ENCODE measurements around the gene TAF3.

Gene TAF3

DNA sequence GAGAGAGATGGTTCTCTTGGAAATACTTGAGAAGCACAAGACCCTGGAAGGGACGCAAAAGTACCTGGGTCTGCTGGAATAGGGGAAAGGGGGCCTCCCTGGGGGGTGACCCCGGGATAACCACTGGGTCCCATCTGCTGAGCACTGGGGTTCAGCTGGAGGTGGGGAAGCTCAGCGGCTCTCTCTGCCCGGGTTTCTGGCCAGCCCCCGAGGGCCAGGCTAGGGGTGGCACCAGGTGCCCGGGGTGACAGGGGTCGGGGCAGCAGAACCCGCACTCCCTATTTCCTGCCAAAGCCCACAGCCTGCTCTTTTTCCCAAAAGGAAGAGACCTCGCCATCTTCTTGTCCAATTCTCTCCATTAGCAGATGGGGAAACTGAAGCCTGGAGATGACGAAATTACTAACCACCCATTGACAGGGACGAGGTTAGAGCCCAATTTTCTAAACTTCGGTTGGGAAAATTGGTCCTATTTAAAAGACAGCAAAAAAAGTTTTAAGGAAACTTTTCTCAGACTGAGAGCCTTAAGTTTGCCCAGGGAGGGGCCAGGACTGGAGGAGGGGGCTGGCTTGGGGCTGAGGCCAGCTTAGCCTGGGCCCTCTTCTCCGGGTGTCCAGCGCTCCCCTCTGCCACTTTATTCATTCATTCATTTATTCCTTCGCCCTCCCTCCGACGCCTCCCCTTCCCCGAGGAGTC, 218.3 kb downstream of the TAF3 start:
- peaks cover 0 to 39% of the 10 kb centered on the region in 2 donors for H3K4me1 ChIP-seq (ENCODE audit: control insufficient read depth in 1 of 2, insufficient read depth in 2 of 2, low read length in 2 of 2)
- no peaks in the 10 kb centered on the region for H3K36me3 ChIP-seq (ENCODE audit: control insufficient read depth in 1 of 2, insufficient read depth in 2 of 2, low read length in 2 of 2)
- peaks cover 3 to 4% of the 10 kb centered on the region in 2 donors for H3K9me3 ChIP-seq (ENCODE audit: control insufficient read depth in 1 of 2, low read length in 2 of 2)
- peaks cover 69% of the 10 kb centered on the region for H3K27me3 ChIP-seq (ENCODE audit: low read depth, low read length)
- no peak overlapping the region for H3K27ac ChIP-seq (ENCODE audit: low read length)
- no peak overlapping the region for H3K4me3 ChIP-seq (ENCODE audit: low read depth in 1 of 2, low read length in 2 of 2)

DNA sequence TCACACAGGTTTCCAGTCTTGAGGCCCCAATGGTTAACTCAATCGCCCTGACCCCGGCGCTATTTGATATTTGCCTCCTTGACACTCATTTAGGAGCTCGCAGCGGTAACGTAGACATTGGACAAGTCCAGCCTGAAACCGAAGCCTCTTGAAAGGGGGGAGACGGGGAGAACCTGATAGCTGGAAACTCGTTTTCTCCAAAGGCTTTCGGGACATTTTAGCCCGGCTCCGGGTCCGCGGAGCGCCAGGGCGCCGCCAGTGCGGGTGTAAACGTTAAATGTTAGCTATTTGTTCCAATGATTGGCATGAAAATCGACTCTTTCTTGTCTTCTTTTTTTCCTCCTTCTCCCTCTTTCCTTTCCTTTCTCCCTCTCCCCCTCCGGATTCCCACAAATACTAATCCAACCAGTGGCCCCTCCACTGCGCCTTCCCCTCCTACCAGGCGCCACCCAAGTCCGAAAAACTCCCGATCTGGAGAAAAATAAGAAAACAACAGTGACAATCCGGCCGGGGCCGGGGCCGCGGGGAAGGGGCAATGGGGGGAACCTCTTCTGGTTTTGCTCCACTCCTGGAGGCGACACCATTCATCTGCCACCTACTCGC, 219.0 kb downstream of the TAF3 start:
- Histone ChIP-seq H3K9me3 (ENCODE audit: control insufficient read depth in 1 of 2, low read length in 2 of 2) (peaks cover 3 to 4% of the 10 kb centered on the region in 2 donors), H3K27me3 (ENCODE audit: low read depth, low read length) (peaks cover 72% of the 10 kb centered on the region), H3K27ac (ENCODE audit: low read length) (no peak overlapping the region), H3K36me3 (ENCODE audit: control insufficient read depth in 1 of 2, insufficient read depth in 2 of 2, low read length in 2 of 2) (no peaks in the 10 kb centered on the region), H3K4me3 (ENCODE audit: low read depth in 1 of 2, low read length in 2 of 2) (no peak overlapping the region), H3K4me1 (ENCODE audit: control insufficient read depth in 1 of 2, insufficient read depth in 2 of 2, low read length in 2 of 2) (peaks cover 0 to 39% of the 10 kb centered on the region in 2 donors)

GRCh38 chr10:8037941-8038894, 219.9 kb downstream of the TAF3 start:
- peaks cover 0 to 43% of the 10 kb centered on the region in 2 donors for H3K4me1 ChIP-seq (ENCODE audit: control insufficient read depth in 1 of 2, insufficient read depth in 2 of 2, low read length in 2 of 2)
- H3K4me3 ChIP-seq (ENCODE audit: low read depth in 1 of 2, low read length in 2 of 2), result no peak overlapping the region
- peaks cover 79% of the 10 kb centered on the region for H3K27me3 ChIP-seq (ENCODE audit: low read depth, low read length)
- peaks cover 3 to 4% of the 10 kb centered on the region in 2 donors for H3K9me3 ChIP-seq (ENCODE audit: control insufficient read depth in 1 of 2, low read length in 2 of 2)
- H3K36me3 ChIP-seq (ENCODE audit: control insufficient read depth in 1 of 2, insufficient read depth in 2 of 2, low read length in 2 of 2), result no peaks in the 10 kb centered on the region
- H3K27ac ChIP-seq (ENCODE audit: low read length), result no peak overlapping the region

GRCh38 chr10:8039321-8039881, 221.1 kb downstream of the TAF3 start:
- Histone ChIP-seq H3K4me3 (ENCODE audit: low read depth in 1 of 2, low read length in 2 of 2) (no peak overlapping the region), H3K4me1 (ENCODE audit: control insufficient read depth in 1 of 2, insufficient read depth in 2 of 2, low read length in 2 of 2) (peaks cover 0 to 44% of the 10 kb centered on the region in 2 donors)

GRCh38 chr10:8040651-8041050, 222.3 kb downstream of the TAF3 start:
- H3K36me3 ChIP-seq (ENCODE audit: control insufficient read depth in 1 of 2, insufficient read depth in 2 of 2, low read length in 2 of 2), result no peaks in the 10 kb centered on the region
- peaks cover 82% of the 10 kb centered on the region for H3K27me3 ChIP-seq (ENCODE audit: low read depth, low read length)
- H3K4me1 ChIP-seq (ENCODE audit: control insufficient read depth in 1 of 2, insufficient read depth in 2 of 2, low read length in 2 of 2), result peaks cover 0 to 44% of the 10 kb centered on the region in 2 donors
- no peak overlapping the region for H3K27ac ChIP-seq (ENCODE audit: low read length)
- peaks cover 3 to 4% of the 10 kb centered on the region in 2 donors for H3K9me3 ChIP-seq (ENCODE audit: control insufficient read depth in 1 of 2, low read length in 2 of 2)
- H3K4me3 ChIP-seq (ENCODE audit: low read depth in 1 of 2, low read length in 2 of 2), result no peak overlapping the region

More at GRCh38 chr10:8039321-8039881, 221.1 kb downstream of the TAF3 start:
- peaks cover 78% of the 10 kb centered on the region for H3K27me3 ChIP-seq (ENCODE audit: low read depth, low read length)
- no peak overlapping the region for H3K27ac ChIP-seq (ENCODE audit: low read length)
- no peaks in the 10 kb centered on the region for H3K36me3 ChIP-seq (ENCODE audit: control insufficient read depth in 1 of 2, insufficient read depth in 2 of 2, low read length in 2 of 2)
- peaks cover 3 to 4% of the 10 kb centered on the region in 2 donors for H3K9me3 ChIP-seq (ENCODE audit: control insufficient read depth in 1 of 2, low read length in 2 of 2)

DNA sequence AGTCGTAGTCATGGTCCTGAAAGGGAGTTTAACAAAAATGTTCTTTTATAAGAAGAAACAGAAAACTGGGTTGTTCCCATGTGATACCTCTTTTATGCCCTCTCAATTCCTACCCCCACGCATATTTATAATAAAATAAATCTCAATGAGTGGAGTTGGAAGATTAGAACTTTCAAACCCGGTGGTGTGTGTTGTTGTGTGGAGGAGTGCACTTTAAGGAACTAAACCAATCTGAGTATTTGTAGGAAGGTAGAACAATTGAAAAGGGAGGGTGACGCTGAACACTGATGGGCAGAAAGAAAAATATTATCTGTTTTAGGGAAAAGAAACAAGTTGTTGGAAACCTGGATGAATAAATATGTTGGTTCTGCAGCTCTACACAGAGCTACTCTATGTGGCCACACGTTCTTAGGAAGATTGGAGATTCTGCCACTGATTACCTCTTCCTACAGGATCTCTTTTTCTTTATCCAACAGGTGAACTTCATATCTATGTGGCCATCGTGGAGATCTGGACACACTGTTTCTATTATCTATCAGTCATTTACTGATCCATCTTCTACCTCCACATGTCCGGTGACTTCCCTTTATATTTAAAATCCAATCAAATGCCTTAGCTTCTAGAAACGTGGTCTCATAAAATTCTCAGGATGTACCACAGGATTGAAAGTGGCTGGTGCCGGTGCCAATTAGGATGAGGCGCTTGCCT, 223.1 kb downstream of the TAF3 start:
- peaks cover 0 to 39% of the 10 kb centered on the region in 2 donors for H3K4me1 ChIP-seq (ENCODE audit: control insufficient read depth in 1 of 2, insufficient read depth in 2 of 2, low read length in 2 of 2)
- no peak overlapping the region for H3K4me3 ChIP-seq (ENCODE audit: low read depth in 1 of 2, low read length in 2 of 2)
- peaks cover 84% of the 10 kb centered on the region for H3K27me3 ChIP-seq (ENCODE audit: low read depth, low read length)
- peaks cover 3 to 4% of the 10 kb centered on the region in 2 donors for H3K9me3 ChIP-seq (ENCODE audit: control insufficient read depth in 1 of 2, low read length in 2 of 2)
- H3K27ac ChIP-seq (ENCODE audit: low read length), result no peak overlapping the region
- no peaks in the 10 kb centered on the region for H3K36me3 ChIP-seq (ENCODE audit: control insufficient read depth in 1 of 2, insufficient read depth in 2 of 2, low read length in 2 of 2)

- no peaks in the 10 kb centered on the region for H3K36me3 ChIP-seq (ENCODE audit: control insufficient read depth in 1 of 2, insufficient read depth in 2 of 2, low read length in 2 of 2)
- peaks cover 83% of the 10 kb centered on the region for H3K27me3 ChIP-seq (ENCODE audit: low read depth, low read length)
Observed at GRCh38 chr10:8041992-8042720, 223.9 kb downstream of the TAF3 start.

GRCh38 chr10:8042721-8043568, 224.6 kb downstream of the TAF3 start:
- Histone ChIP-seq H3K27ac (ENCODE audit: low read length) (no peak overlapping the region), H3K4me3 (ENCODE audit: low read depth in 1 of 2, low read length in 2 of 2) (no peak overlapping the region), H3K27me3 (ENCODE audit: low read depth, low read length) (peaks cover 85% of the 10 kb centered on the region), H3K4me1 (ENCODE audit: control insufficient read depth in 1 of 2, insufficient read depth in 2 of 2, low read length in 2 of 2) (peaks cover 0 to 29% of the 10 kb centered on the region in 2 donors), H3K9me3 (ENCODE audit: control insufficient read depth in 1 of 2, low read length in 2 of 2) (peaks cover 3 to 4% of the 10 kb centered on the region in 2 donors), H3K36me3 (ENCODE audit: control insufficient read depth in 1 of 2, insufficient read depth in 2 of 2, low read length in 2 of 2) (no peaks in the 10 kb centered on the region)

More at GRCh38 chr10:8041992-8042720, 223.9 kb downstream of the TAF3 start:
- H3K9me3 ChIP-seq (ENCODE audit: control insufficient read depth in 1 of 2, low read length in 2 of 2), result peaks cover 3 to 4% of the 10 kb centered on the region in 2 donors
- H3K27ac ChIP-seq (ENCODE audit: low read length), result no peak overlapping the region
- no peak overlapping the region for H3K4me3 ChIP-seq (ENCODE audit: low read depth in 1 of 2, low read length in 2 of 2)
- H3K4me1 ChIP-seq (ENCODE audit: control insufficient read depth in 1 of 2, insufficient read depth in 2 of 2, low read length in 2 of 2), result peaks cover 0 to 34% of the 10 kb centered on the region in 2 donors

- peaks cover 3 to 4% of the 10 kb centered on the region in 2 donors for H3K9me3 ChIP-seq (ENCODE audit: control insufficient read depth in 1 of 2, low read length in 2 of 2)
- H3K4me3 ChIP-seq (ENCODE audit: low read depth in 1 of 2, low read length in 2 of 2), result no peak overlapping the region
- H3K27me3 ChIP-seq (ENCODE audit: low read depth, low read length), result peaks cover 84% of the 10 kb centered on the region
- H3K36me3 ChIP-seq (ENCODE audit: control insufficient read depth in 1 of 2, insufficient read depth in 2 of 2, low read length in 2 of 2), result no peaks in the 10 kb centered on the region
- H3K27ac ChIP-seq (ENCODE audit: low read length), result no peak overlapping the region
- peaks cover 0 to 36% of the 10 kb centered on the region in 2 donors for H3K4me1 ChIP-seq (ENCODE audit: control insufficient read depth in 1 of 2, insufficient read depth in 2 of 2, low read length in 2 of 2)
Observed at GRCh38 chr10:8043569-8044306, 225.4 kb downstream of the TAF3 start.
